Right lobe of liver (tissue), 6 donors: ENCODE results near the gene MYF6. TPM values are rescaled to one million over a fixed set of nuclear protein-coding genes. Genes with fewer than 3 reads are reported as not detected.

Experiments used
- ATAC-seq, 4 donors: fragments of 200-7000 bp; cut with Tn5 transposase; one replicate each; pipeline ENCODE4 v1.9.1; 2020; ENCODE audit warnings: mild to moderate bottlenecking in 4 of 4, moderate library complexity in 4 of 4
- DNase-seq, 3 donors: peaks; one replicate each; pipeline ENCODE4 v3.0.0-alpha.2; 2020
- H3K27ac ChIP-seq, 3 donors: fragments of 200-600 bp; one replicate each; pipeline ENCODE4 v1.8.0; 2022
- H3K27me3 ChIP-seq, 2 donors: fragments of 200-600 bp; one replicate each; pipeline ENCODE4 v1.8.0; 2022
- H3K36me3 ChIP-seq, 4 donors: fragments of 200-600 bp; sonication (generic) in 1 of 4; one replicate each; pipeline versions ENCODE4 v1.5.1 to v1.8.0; 2017 to 2022; ENCODE audit warnings: control low read depth in 1 of 4
- H3K4me1 ChIP-seq, 4 donors: fragments of 200-600 bp; sonication (generic) in 1 of 4; one replicate each; pipeline versions ENCODE4 v1.5.1 to v1.8.0; 2017 to 2022; ENCODE audit warnings: control low read depth in 1 of 4
- H3K4me3 ChIP-seq, 3 donors: fragments of 200-600 bp; one replicate each; pipeline ENCODE4 v1.8.0; 2022
- H3K9me3 ChIP-seq, 4 donors: fragments of 200-600 bp; sonication (generic) in 1 of 4; one replicate each; pipeline versions ENCODE4 v1.5.1 to v1.8.0; 2017 to 2022; ENCODE audit warnings: control low read depth in 1 of 4
- CTCF ChIP-seq, 4 donors: fragments of 200-600 bp in 3 of 4; fragments of 450-650 bp in 1 of 4; IDR thresholded peaks; one replicate each; pipeline versions ENCODE4 v1.5.1 to v1.8.0; 2016 to 2022; ENCODE audit warnings: antibody characterized with exemption in 4 of 4, mild to moderate bottlenecking in 2 of 4
- POLR2A ChIP-seq: fragments of 450-650 bp; IDR thresholded peaks from one replicate; pipeline ENCODE4 v1.6.1; 2017; ENCODE audit warnings: antibody characterized with exemption, mild to moderate bottlenecking
- WGBS: methylation state at CpG from one replicate; pipeline ENCODE4 v1.1.6; 2018; ENCODE audit warnings: low coverage, low lambda C conversion rate; ENCODE audit not compliant: insufficient coverage; ENCODE audit errors: missing lambda C conversion rate; 5-methylcytosine and 5-hydroxymethylcytosine counted together
- intact Hi-C, 2 donors: fragments of 100-400 bp; cut with DNase I; formaldehyde crosslinking; loops; one replicate each; pipeline versions ENCODE4 v1.11.2 to v1.14.1; 2022
- total RNA-seq, 6 experiments: library from RNA; depleted of rRNA in 2 of 6; stranded (reverse); fragments of >200 nt in 2 of 6; fragmentation: NEBNext Ultra II Directional in 3 of 6; extraction: Animal tissue kit (Norgen Biotek cat#: 25700) in 3 of 6; gene quantifications; one replicate each; pipeline versions ENCODE4 v1.1.0 to v1.2.4, GENCODE V29; 2016 to 2023
- donor health status: DM: no; HTN: yes; CAD: no.
- donor health status: DM: no; HTN: no; CAD: no.
- donor health status: DM: no; HTN: no; CAD: no.
- donor health status: DM: no; HTN: yes; CAD: no.
- donor health status: DM: no; HTN: yes; CAD: no.

The MYF6 gene
- total RNA-seq, 6 experiments from 2014 or later = 0.18 to 2.2 TPM; not detected in 4

GRCh38 chr12:80708259-80708974 lies 983 bp downstream of the MYF6 start:
- Histone ChIP-seq H3K27me3 (no peaks in the 10 kb centered on the region), H3K36me3 (no peaks in the 10 kb centered on the region), H3K27ac (no peak overlapping the region), H3K4me3 (peak overlapping the region in 1 of 3 donors; percentile 39), H3K4me1 (peaks cover 0 to 12% (median 6%) of the 10 kb centered on the region in 4 donors), H3K9me3 (no peaks in the 10 kb centered on the region)
- DNase-seq (no peak), ATAC-seq (peak in 2 of 4 donors; percentile 54 to 62)
- TF ChIP-seq POLR2A = no peak
- TF ChIP-seq CTCF (IDR thresholded peaks at IDR 0.05) = no peak
- WGBS = 11% methylated on average over 32 of the region's 50 CpGs
- intact Hi-C loops = no loop called here

- H3K27ac ChIP-seq = no peak overlapping the region
- no peaks in the 10 kb centered on the region for H3K36me3 ChIP-seq
- 19% methylated on average over 10 of the region's 10 CpGs for WGBS
- DNase-seq (no peak), ATAC-seq (no peak)
- intact Hi-C loops = no loop called here
- TF ChIP-seq POLR2A (no peak), CTCF (IDR thresholded peaks at IDR 0.05) (no peak)
- no peaks in the 10 kb centered on the region for H3K27me3 ChIP-seq
- H3K4me3 ChIP-seq = peak overlapping the region in 1 of 3 donors; percentile 39
- H3K9me3 ChIP-seq = no peaks in the 10 kb centered on the region
- H3K4me1 ChIP-seq = peaks cover 0 to 7% (median 3%) of the 10 kb centered on the region in 4 donors
Observed at GRCh38 chr12:80708975-80709328, 1.5 kb downstream of the MYF6 start.

GRCh38 chr12:80709811-80710726 lies 2.6 kb downstream of the MYF6 start:
- no peak overlapping the region for H3K27ac ChIP-seq
- DNase-seq (no peak), ATAC-seq (peak; percentile 43 to 57 (median 46))
- no peak overlapping the region for H3K4me3 ChIP-seq
- no peaks in the 10 kb centered on the region for H3K27me3 ChIP-seq
- 57% methylated on average over 18 of the region's 20 CpGs for WGBS
- H3K4me1 ChIP-seq = no peaks in the 10 kb centered on the region
- no peaks in the 10 kb centered on the region for H3K9me3 ChIP-seq
- H3K36me3 ChIP-seq = no peaks in the 10 kb centered on the region
- TF ChIP-seq POLR2A (no peak), CTCF (IDR thresholded peaks at IDR 0.05) (peak; percentile 17 to 42 (median 23))
- intact Hi-C loops = no loop called here

GRCh38 chr12:80710727-80711449 lies 3.5 kb downstream of the MYF6 start:
- Histone ChIP-seq H3K9me3 (no peaks in the 10 kb centered on the region), H3K27me3 (no peaks in the 10 kb centered on the region), H3K4me3 (no peak overlapping the region), H3K4me1 (no peaks in the 10 kb centered on the region), H3K27ac (no peak overlapping the region), H3K36me3 (no peaks in the 10 kb centered on the region)
- intact Hi-C loops = no loop called here
- no peak for ATAC-seq
- no peak for DNase-seq
- 93% methylated on average over 1 of the region's 1 CpG for WGBS
- TF ChIP-seq CTCF (IDR thresholded peaks at IDR 0.05) (no peak), POLR2A (no peak)
